Endothelial cell of umbilical vein (primary cell): Measurements from ENCODE around the gene CCR5.

ENCODE experiments used
- EZH2 ChIP-seq: IDR thresholded peaks from 2 replicates; pipeline ENCODE4 v1.6.1; 2012; ENCODE audit warnings: borderline replicate concordance, low read depth, mild to moderate bottlenecking, moderate library complexity, low read length, inconsistent platforms; ENCODE audit not compliant: severe bottlenecking
- GATA2 ChIP-seq: IDR thresholded peaks from 2 replicates; pipeline ENCODE4 v1.7.0; 2011; ENCODE audit warnings: low read depth, mild to moderate bottlenecking, moderate library complexity, mixed read lengths, low read length; ENCODE audit not compliant: insufficient read length, insufficient read depth
- JUN ChIP-seq: IDR thresholded peaks from 2 replicates; pipeline ENCODE4 v1.6.1; 2011; ENCODE audit warnings: borderline replicate concordance, low read depth; ENCODE audit not compliant: insufficient read length, insufficient read depth
- MYC ChIP-seq: IDR thresholded peaks from one replicate; pipeline ENCODE4 v1.6.1; 2011; ENCODE audit warnings: mild to moderate bottlenecking, low read depth, low read length
- POLR2A ChIP-seq: IDR thresholded peaks from 2 replicates; pipeline ENCODE4 v1.6.1; 2012; ENCODE audit warnings: low read depth, mild to moderate bottlenecking, control low read depth, low read length
- POLR2AphosphoS5 ChIP-seq: IDR thresholded peaks from 2 replicates; pipeline ENCODE4 v1.6.1; 2012; ENCODE audit warnings: low read depth, mild to moderate bottlenecking, control low read depth, low read length, moderate library complexity; ENCODE audit not compliant: insufficient read depth
- TF ChIP-seq, protein P1 (sequence below), 2 donors: IDR thresholded peaks; 1 replicate in 1 of 2; 2 replicates in 1 of 2; pipeline ENCODE4 v1.5.1; 2011; ENCODE audit warnings: low read length in 2 of 2, mild to moderate bottlenecking in 2 of 2, moderate library complexity in 2 of 2, control low read depth in 1 of 2, inconsistent platforms in 1 of 2, low read depth in 1 of 2; ENCODE audit not compliant: insufficient read depth in 1 of 2; ENCODE audit errors: extremely low read depth in 1 of 2
- TF ChIP-seq, protein P2 (sequence below): IDR thresholded peaks from 2 replicates; pipeline ENCODE4 v1.6.1; 2011; ENCODE audit not compliant: insufficient read depth, insufficient read length

DNA sequence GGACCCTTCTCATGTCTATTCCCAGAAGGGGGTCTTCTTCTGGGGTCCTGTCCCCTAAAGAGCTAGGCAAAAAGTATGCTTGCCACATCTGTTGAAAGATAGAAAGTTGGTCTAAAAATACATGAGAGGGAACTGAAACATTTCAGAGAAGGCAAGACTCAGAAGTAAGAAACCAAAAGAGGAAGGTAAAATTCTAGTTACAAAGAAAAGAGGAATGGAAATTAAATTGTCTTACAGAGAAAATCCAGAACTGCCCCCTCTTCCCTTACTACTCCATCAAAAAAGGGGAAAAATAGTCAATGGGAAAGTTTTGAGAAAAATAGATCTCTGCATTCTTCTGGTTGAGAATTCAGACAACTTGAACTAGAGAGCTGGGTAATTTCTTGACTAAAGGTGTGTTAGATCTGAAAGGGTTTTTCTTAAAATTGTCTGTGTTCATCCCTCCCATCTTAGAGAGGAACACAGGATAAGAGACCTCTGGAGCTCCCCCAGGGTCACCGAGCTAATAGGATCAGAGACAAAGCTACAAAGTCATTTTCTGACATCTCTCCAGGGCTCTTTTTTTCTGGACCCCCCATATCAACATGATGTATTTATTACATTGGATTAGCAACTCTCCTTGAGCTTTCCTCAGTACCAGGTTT lies 49.2 kb upstream of the CCR5 start:
- TF ChIP-seq, protein P1, sequence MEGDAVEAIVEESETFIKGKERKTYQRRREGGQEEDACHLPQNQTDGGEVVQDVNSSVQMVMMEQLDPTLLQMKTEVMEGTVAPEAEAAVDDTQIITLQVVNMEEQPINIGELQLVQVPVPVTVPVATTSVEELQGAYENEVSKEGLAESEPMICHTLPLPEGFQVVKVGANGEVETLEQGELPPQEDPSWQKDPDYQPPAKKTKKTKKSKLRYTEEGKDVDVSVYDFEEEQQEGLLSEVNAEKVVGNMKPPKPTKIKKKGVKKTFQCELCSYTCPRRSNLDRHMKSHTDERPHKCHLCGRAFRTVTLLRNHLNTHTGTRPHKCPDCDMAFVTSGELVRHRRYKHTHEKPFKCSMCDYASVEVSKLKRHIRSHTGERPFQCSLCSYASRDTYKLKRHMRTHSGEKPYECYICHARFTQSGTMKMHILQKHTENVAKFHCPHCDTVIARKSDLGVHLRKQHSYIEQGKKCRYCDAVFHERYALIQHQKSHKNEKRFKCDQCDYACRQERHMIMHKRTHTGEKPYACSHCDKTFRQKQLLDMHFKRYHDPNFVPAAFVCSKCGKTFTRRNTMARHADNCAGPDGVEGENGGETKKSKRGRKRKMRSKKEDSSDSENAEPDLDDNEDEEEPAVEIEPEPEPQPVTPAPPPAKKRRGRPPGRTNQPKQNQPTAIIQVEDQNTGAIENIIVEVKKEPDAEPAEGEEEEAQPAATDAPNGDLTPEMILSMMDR (IDR thresholded peaks at IDR 0.05; ENCODE audit: extremely low read depth in 1 of 2, insufficient read depth in 1 of 2, low read depth in 1 of 2, low read length in 2 of 2): no peak
- TF ChIP-seq POLR2A: no peak
- TF ChIP-seq, protein P2, sequence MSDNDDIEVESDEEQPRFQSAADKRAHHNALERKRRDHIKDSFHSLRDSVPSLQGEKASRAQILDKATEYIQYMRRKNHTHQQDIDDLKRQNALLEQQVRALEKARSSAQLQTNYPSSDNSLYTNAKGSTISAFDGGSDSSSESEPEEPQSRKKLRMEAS: no peak
- no peak for TF ChIP-seq JUN
- TF ChIP-seq EZH2: no peak
- TF ChIP-seq MYC: no peak
- TF ChIP-seq POLR2AphosphoS5: no peak
- no peak for TF ChIP-seq GATA2
